T-helper 9 cell (primary cell): ENCODE measurements around the gene CTIF.

ENCODE experiments used
- DNase-seq: peaks from one replicate; pipeline ENCODE4 v3.0.0-alpha.2; 2020

The CTIF gene

DNA sequence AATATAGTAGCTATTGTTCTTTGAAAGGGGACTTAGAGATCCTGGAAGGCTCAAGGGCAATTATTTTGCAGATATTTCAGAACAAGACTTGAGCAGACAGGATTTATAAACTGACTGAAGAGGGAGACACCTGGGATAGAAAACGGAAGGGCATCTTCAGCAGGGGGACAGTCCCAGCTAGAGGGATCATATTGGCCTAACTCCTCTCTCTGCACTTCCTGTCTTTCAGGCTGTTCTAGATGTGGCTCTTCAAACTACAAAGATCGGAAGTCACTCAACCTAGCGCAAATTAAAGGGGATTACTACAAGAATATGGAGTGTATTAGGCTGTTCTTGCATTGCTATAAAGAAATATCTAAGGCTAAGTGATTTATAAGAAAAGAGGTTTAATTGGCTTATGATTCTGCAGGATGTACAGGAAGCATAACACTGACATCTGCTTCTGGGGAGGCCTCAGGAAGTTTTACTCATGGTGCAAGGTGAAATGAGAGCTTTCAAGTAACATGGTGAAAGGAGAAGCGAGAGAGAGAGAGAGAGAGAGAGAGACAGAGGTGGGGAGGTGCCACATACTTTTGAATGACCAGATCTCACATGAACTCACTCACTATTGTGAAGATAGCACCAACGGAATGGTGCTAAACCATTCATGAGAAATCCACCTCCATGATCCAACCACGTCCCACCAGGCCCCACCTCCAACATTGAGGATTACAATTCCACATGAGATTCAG lies 5.3 kb upstream of the CTIF start:
- no peak for DNase-seq

DNA sequence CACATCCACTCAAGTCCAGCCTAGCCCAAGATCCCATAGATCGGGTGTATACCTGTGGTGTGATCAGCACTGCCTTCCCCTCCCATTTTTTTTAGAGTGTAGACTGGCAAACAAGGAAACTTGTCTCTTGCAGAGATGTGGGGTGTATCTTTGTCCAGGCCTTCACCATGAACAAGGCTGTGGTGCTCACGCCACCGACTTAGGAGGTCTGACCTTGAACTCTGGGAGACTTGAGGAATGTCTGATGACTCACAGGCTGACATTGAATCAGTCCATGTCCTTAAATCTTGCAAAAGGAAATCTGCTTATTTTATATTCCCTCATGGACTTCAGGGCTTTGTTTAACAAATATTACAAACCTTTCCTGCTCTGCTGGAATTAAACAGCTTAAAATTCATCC lies 4.5 kb upstream of the CTIF start:
- DNase-seq, result no peak

DNA sequence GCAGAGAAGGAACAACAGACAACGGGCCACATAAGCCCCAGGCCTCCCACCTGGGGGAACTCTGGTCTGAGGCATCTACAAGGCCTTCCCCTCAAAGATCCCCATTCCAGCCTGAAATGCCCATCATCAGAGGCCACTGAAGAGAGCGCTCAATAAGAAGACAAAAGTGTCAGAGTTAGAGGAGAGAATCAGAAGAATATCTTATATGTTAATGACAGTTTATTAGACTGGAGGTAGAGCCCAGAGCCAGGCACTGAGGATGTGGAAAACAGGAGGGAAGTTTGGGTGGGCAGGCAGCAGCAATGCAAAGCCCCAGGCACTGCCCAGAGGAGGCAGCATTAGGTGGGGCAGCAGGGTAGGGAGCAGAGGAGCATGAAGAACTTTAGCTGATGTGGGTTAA lies 2.9 kb upstream of the CTIF start:
- DNase-seq, result no peak

DNA sequence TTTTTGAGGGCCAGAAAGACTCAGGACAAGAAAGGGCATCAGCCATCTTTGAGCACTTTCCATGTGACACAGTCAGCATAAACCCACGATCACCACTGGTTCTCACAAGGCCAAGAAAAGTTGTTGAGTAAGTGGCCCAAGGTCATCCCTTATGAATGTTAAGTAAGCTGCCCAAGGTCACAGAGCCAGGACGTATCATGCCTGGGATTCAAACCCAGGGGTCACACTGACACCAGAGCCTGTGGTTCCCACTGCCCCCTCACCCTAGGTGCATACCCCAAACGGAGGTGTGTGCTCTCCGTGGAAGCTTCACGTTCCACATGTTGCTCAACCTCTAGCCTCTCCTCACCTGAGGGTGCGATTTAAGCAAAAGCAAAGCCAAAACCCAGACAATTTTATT lies 2.3 kb upstream of the CTIF start:
- no peak for DNase-seq

DNA sequence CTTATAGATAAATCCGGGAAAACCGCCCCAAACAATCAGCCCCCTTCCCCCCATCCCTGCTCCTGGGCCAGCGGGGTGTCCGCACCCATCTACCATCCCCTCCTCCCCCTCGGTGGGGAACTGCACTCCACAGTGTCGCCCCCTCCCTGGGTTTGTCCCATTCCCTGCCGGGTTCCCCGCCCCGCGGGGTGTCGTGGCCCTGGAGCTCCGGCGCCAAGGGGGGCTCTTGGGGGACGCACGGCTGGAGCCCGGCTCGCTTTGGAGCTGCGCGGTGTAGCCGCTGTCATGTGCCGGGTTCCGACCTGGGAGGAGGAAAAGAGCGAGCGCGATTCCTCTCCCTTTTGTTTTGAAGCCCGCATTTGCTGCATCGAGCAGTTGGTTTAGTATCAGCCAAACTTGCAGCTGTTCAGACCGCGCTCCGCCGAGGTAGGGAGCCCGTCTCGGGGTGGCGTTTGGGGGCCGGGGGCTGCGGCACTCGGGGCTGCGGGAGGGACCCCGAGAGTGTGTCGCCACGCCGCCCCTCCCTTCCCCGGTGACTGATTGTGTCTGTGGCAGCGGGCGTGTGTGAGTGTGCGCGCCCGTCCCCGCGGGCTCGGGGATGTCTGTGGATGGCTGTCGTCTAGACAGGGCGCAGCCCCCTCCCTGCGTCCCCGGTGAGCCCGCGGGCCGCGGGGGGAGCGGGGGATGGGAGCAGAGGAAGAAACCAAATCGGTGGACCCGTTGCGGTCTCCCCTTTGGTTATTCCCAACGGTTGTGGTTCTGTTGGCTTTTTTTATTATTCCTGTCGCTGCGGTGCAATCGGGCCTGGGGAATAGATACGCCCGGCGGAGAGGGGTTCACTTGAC lies 797 bp downstream of the CTIF start:
- DNase-seq, result peak; percentile 24

DNA sequence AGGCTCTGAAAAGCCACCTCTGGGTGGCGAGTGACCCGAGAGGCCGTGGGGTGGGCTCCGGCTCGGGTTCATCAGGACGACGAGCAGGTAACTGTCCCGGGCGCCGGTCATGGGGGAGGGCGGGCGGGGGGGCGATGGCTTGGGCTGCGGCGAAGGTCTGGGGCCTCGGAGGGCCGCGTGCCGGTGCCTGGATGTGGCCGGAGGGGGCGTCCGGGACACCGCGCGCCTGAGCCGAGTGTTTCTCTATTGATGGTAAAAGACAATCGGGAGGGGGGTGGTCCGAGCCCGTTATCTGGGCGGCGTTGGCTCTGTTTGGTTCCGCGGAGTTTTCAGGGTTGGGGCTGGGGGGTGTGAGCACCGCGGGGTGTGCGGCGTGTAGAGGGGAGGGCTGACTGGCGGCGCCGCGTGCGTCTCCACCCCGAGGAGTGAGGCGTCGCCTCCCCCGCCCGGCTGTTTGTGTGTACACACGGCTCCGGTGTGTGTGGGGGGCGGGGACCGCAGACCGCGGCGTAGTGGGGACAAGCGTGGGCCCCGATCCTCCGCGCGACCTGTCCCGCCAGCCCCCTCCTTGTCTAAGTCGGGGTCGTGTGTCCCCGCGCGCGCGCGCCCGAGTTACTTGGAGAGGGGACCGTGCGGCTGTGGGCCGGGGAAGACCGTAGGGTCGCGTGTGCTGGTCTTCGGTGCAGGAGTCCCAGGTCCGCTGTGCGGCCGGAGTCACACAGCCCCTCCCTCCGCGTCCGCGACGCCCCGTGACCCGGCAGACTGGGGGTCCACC lies 1.6 kb downstream of the CTIF start:
- DNase-seq, result peak; percentile 32

DNA sequence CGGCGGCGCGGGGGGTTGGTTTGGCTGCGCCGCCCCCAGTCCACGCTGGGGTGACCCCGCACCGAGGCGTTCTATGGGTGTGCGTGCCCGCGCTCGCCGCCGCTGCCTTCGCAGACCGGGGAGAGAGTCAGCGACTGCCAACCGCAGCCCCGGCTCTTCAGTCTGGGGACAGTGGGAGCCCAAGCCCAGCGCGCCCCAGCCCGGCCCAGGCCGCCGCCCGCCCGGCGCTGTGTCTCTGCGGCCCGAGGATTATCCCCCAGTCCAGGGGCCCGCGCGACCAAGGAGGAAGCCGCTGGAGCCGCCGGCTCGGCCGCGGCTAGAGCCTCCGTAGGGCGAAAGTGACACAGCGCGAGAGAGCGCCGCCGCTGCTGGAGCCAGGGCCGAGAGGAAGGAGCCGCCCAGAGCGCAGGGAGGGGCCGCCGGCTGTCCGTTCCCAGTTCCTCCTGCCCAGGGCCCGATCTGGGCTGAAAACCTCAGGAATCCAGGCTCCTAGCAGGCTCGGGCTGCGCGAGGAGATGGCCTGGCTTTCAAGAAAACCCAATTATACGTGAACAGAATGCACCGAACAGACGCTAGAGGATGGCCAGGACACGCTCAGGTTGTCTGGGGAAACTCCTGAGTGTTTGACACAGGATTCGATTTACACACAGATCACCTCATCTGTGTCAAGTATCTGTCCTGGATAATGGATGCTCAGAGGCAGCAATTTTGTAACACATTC lies 2.4 kb downstream of the CTIF start:
- no peak for DNase-seq

DNA sequence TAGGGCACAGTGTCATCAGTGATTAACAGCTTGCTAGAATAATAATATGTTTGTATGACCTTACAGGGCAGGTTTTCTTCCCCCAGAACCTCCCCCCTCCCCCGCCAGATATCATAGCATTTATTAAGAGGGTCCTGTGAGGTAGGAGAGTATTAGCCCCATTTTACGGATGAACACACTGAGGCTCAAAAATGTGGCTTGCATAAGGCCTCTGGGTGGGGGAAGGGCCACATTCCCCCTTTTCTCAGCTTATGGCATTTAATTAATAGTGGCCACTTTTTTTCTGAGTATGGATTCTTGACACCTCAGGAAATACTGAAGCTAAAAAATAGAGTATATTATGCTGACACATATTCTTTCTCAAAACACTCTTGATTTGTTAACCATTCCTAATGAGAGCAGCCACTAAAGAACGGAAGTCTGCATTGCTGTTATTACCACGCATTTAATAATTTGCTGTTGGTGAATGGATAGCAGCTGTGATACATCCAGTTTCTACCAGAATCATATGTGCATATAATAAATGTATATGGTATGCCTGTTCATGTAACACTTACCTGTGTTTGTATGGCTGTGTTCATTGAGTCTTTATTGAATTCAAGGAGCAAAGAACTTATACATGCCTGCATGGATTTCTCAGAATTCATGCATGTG lies 3.0 kb downstream of the CTIF start:
- no peak for DNase-seq

DNA sequence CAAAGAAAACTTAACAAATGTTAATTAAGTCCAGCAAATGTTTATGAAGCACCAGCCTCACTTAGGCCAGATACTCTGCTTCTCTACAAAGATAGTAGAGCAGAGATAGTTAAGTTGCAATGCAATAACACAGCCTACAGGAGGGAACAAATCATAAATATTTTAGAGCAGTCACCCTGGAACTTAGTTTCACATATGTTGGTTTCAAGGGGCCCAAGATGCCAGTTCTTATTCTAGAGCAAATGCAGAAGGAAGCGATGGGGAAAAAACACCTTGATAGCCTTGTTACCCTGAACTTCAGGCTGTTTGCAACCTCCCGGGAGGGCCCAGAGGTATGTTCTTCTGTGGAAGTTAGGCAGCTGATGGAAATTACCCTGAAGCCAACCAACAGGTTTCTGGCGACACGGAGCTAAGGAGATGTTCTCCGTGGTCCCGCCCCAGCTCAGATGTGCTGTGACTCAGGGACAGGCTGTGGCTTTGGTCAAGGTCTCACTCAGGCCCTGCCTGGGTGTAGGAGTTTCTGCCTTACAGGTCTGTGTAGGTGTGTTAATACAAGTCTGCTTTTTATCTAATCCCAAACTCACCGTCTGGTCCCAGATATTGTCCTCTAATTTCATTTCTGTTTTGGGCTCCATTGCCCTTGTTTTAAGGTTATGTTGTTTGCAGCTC lies 3.8 kb downstream of the CTIF start:
- DNase-seq, result no peak

DNA sequence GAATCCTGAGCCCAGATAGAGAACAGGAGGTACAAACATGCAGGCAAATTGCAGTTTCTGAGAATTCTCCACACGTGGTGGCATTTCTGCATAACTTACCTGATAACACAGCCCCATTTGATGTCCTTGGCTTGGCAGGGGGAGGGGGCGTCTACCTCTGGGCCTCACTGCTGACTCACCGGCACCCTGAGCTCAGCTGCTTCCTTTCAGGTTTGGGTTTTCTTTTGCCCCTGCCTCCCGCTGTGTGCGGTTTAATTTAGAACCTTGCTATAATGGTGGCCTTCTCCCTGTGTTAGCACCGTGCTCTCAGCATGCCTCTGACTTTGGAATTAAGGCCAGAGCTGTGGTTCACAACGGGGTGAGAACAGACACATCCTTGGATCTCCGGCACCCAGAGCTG lies 4.4 kb downstream of the CTIF start:
- no peak for DNase-seq

DNA sequence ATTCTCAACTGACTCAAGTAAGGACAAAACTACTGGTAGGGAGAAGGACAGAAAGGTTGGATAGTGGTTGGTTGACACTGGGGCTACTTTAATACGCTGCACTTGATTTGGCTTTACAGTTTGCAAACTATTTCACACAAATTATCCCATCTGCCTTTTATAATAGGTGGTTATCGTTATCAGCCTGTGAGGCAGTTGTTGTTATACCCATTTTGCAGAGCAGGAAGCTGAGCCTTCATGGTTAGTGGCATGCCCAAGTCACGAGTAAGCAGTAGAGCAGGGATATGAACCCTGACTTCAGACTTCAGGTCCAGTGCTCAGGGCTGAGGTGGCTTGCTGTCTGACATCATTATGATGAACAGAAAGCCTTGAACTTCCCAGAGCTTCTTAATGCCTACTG lies 5.3 kb downstream of the CTIF start:
- no peak for DNase-seq

DNA sequence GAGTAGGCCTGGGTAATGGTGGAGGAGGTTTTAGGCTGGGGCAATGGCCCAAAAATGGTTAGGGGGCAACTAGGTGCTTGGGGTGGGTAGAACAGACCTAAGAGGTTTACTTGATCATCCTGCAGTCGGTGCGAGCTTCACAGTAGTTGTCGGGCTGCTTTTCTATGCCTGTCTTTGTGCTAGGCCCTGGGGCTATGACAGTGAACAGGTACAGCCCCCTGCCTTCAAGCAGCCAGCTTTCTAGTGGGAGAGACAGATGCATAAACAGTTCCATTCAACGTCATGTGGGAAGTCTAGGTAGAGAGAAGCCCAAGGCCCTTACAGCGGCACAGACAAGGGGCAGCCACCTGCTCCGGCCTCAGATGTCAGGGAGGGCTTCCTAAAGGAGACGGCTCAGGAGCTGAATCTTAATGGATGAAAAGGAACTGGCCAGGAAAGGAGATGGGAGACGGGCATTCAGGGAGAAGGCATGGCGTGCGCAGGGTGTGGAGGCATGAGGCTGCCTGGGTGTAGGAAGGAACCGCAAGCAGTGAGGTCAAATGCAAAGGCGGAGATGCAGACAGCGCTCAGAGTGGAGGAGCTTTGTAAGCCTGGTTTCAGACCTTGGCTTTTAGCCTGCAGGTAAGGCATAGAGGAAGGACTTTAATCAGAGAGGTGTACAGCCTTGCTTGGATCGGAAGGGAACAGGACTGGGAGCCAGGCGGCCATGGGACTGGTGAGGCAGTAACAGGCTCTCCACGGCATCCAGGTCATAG lies 6.0 kb downstream of the CTIF start:
- no peak for DNase-seq

DNA sequence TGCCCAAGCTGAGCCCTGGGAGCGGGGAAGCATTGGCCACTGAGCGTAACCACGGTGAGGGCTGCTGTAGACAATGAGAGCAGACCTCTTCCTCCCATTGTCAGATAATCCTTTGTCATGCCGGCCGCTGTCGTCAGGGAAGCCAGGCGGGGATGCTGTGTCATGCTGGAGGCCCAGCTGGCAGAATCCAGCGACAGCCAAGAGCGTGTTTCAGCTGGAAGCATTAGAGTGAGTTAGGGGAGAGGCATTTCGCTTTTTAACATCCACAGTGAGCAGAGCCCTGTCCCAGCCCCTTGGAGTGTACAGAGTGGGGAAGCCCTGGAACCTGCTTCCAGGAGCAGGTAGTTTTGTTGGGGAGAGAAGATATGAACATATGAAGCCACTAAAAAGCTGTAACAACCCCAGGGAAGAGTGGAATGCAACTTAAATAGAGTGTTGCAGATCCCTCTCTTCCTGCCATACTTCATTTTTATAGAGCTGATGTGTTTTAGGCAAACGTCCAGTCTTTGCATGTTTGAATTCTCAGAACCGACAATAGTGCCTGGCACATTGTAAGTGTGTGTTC lies 7.0 kb downstream of the CTIF start:
- DNase-seq, result no peak

DNA sequence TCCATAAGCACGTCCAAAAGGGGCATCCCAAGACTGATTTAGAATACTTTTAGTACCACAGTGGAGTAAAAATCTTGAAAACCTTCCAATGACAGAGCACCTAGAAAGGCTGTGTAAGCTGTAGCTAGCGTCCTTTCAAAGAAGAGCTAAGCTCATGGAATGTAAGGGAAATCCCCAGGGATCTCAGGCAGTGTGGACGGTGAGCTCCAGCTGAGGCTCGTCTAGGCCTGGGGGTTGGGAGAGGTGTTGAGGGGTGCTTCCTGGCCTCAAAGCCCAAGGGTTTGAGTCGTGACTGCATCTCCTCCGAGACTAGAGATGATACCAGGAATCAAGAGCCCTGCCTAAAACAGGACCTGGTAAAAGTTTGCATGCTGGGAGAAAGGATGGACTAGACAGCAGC lies 7.6 kb downstream of the CTIF start:
- no peak for DNase-seq

DNA sequence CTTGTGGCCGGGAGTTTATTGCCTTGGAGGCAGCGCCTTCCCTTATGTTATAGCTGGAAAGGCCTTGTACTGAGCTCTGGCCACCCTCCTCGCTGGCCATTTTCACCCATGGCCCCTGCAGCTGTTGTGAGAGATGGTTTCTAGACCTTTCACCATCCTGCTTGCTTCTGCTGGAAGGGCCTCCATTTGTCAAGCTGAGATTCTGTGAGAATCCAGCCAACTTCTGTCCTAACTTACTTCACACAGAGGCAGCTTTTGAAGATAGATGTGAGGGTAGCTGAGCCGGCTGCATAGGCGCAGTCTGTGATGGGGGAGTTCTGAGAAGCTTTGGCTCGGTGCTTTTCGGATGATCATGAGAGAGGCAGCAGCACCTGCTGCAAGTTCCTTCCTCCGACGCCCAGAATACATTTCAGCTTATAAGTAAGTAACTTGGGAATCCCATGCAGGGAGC lies 8.7 kb downstream of the CTIF start:
- DNase-seq, result no peak

DNA sequence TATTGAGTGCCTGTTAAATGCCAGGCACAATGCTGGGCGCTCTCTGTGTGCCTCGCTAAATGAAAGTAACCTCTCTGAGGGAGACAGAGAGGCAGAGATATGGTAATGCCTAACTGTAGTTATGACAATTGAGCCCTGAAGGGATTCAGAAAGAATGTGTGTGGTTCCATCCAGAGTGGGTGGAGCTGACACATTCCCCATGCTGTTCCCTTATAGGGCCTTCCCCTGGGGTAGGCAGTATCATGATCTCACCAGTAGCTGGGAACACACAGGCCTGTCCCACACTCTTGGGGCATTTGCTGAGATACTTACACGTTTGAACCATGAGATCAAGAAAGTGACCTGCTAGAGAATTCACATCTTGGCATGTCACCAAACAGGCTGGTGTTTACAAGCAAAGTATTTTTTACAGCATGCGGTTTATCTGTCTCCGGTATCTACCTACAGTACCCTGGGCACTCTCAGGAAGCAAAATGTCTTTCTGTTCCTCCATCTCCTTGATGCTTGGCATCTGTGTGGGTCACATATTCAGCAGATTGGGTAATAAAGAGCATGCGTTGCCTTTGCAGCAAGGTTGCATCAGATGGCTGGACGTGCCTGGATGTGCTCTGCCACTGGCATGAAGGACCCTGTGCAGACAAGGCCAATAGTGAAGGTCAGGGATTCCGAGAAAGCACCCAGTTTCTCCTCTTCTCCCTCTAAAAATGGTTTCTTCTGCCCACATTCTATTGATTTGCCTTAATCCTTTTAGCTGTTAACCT lies 9.4 kb downstream of the CTIF start:
- no peak for DNase-seq

DNA sequence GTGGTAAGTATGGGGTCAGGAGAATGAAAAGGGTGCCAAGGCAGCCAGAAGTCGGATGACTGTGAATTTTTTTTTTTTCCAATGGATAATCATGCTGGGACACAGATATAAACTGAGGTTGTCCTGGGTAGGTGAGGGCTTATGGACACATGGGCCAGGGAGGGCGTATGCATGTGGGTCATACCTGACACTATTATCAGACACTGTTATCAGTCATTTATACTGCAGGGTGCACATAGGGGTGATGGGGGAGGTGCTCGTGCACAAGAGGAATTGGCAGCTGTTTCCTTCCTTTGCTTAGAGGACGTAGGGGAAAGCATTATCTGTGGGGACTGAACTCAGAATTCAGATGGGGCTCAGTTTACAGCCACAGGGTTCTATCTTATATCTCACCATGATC lies 10.1 kb downstream of the CTIF start:
- DNase-seq, result no peak

DNA sequence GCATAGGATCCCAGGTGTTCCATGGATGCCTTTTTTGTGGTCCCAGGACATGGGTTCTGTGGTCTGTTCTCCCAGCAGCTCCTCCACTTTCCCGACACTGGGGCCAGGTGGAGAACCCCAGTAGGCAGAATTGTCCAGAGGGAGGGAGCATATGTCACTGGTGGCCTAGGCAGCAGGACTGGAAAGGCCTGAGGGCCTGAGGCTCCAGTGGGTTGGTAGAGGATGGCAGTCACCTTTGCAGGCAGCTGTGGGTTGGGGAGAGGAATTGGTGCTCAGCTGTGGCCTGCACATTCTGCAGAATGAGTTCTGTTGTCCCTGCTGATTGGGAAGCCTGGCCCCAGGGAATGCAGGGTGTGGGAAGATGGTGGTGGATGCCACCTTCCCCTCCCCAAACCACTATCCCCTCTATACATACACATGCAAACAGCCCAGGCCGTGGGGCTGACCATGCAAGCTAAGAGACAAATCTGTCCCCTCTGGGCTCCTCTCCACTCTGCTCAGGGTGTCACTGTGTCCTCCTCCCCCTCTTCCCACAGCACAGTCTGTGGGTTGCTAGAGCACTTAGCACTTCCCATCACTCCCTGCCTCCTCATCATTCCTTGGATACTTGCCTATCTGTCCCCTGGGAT lies 11.4 kb downstream of the CTIF start:
- no peak for DNase-seq

DNA sequence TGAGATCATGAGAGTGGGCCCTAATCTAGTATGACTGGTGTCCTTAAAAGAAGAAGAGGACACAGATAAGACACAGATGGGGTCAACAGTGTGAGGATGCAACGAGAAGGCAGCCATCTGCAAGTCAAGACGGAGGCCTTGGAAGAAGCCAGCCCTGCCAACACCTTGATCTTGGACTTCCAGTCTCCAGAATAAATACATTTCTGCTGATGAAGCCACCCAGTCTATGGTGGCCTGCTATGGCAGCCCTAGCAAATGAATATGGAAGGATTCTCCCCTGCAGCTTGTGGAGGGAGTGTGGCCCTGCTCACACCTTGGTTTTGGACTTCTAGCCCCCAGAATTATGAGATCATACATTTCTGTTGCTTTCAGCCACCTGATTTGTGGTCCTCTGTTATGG lies 12.3 kb downstream of the CTIF start:
- DNase-seq, result no peak
